Esophagus squamous epithelium (tissue), 4 donors: ENCODE results near the gene ZNF497.
"Not testable (repeated sequence)": the region's sequence is repeated elsewhere in the genome, so short reads cannot be mapped to it uniquely, and the experiment has no call there.

Source experiments
- POLR2A ChIP-seq, 4 donors: fragments of 450-650 bp; IDR thresholded peaks; one replicate each; pipeline ENCODE4 v1.6.1; 2017; ENCODE audit warnings: antibody characterized with exemption in 4 of 4, mild to moderate bottlenecking in 4 of 4, moderate library complexity in 3 of 4
- TF ChIP-seq, protein P1 (sequence below), 6 experiments: fragments of 450-650 bp in 4 of 6; fragments of 200-600 bp in 2 of 6; sonication (generic) in 2 of 6; IDR thresholded peaks; one replicate each; pipeline ENCODE4 v1.5.1; 2016 to 2019; ENCODE audit warnings: antibody characterized with exemption in 6 of 6, mild to moderate bottlenecking in 4 of 6, moderate library complexity in 4 of 6

DNA sequence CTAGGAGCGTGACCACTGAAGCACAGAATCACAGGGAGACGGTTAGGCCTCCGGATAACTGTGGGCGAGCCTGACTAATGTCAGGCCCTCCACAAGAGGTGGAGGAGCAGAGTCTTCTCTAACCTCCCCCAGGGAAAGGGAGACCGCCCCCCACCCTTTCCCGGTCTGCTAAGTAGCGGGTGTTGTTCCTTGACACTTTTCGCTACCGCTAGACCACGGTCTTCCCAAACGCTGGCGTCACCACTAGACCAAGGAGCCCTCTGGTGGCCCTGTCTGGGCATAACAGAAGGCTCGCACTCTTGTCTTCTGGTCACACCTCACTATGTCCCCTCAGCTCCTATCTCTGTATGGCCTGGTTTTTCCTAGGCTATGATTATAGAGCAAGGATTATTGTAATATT, 51.9 kb downstream of the ZNF497 start:
- TF ChIP-seq, protein P1, sequence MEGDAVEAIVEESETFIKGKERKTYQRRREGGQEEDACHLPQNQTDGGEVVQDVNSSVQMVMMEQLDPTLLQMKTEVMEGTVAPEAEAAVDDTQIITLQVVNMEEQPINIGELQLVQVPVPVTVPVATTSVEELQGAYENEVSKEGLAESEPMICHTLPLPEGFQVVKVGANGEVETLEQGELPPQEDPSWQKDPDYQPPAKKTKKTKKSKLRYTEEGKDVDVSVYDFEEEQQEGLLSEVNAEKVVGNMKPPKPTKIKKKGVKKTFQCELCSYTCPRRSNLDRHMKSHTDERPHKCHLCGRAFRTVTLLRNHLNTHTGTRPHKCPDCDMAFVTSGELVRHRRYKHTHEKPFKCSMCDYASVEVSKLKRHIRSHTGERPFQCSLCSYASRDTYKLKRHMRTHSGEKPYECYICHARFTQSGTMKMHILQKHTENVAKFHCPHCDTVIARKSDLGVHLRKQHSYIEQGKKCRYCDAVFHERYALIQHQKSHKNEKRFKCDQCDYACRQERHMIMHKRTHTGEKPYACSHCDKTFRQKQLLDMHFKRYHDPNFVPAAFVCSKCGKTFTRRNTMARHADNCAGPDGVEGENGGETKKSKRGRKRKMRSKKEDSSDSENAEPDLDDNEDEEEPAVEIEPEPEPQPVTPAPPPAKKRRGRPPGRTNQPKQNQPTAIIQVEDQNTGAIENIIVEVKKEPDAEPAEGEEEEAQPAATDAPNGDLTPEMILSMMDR (IDR thresholded peaks at IDR 0.05): peak in 5 of 6 experiments; percentile 19 to 51 (median 32)
- not testable (repeated sequence) for TF ChIP-seq POLR2A (IDR thresholded peaks at IDR 0.05)
